Upper lobe of left lung (tissue), 6 donors: ENCODE measurements around the gene DOCK10. TPM values are rescaled to one million over a fixed set of nuclear protein-coding genes. Genes with fewer than 3 reads are reported as not detected.
A peak's percentile ranks its signal among the peaks of the same experiment; 100 is the strongest.

Experiments used
- ATAC-seq, 2 donors: fragments of 200-7000 bp; cut with Tn5 transposase; one replicate each; pipeline ENCODE4 v1.9.1; 2022; ENCODE audit warnings: mild to moderate bottlenecking in 2 of 2, moderate library complexity in 2 of 2; ENCODE audit not compliant: low FRiP score in 2 of 2
- DNase-seq, 2 donors: peaks; one replicate each; pipeline ENCODE4 v3.0.0-alpha.2; 2019 to 2020
- H3K27ac ChIP-seq, 4 donors: fragments of 200-600 bp; sonication (generic); one replicate each; pipeline ENCODE4 v1.5.1; 2016 to 2019
- H3K27me3 ChIP-seq, 4 donors: fragments of 200-600 bp; sonication (generic); one replicate each; pipeline ENCODE4 v1.5.1; 2017 to 2019
- H3K36me3 ChIP-seq, 4 donors: fragments of 200-600 bp; sonication (generic); one replicate each; pipeline ENCODE4 v1.5.1; 2016 to 2019
- H3K4me1 ChIP-seq, 4 donors: fragments of 200-600 bp; sonication (generic); one replicate each; pipeline ENCODE4 v1.5.1; 2018 to 2019
- H3K4me3 ChIP-seq, 4 donors: fragments of 200-600 bp; sonication (generic); one replicate each; pipeline ENCODE4 v1.5.1; 2017 to 2019; ENCODE audit warnings: mild to moderate bottlenecking in 2 of 4, moderate library complexity in 1 of 4
- H3K9me3 ChIP-seq, 4 donors: fragments of 200-600 bp; sonication (generic); one replicate each; pipeline ENCODE4 v1.5.1; 2018 to 2019
- EP300 ChIP-seq, 4 donors: sonication (generic); formaldehyde crosslinking; IDR thresholded peaks; one replicate each; pipeline ENCODE4 v1.5.1; 2017; ENCODE audit warnings: antibody characterized with exemption in 4 of 4, control low read depth in 2 of 4
- POLR2A ChIP-seq, 4 donors: fragments of 450-650 bp; IDR thresholded peaks; one replicate each; pipeline ENCODE4 v1.5.1; 2016 to 2017; ENCODE audit warnings: antibody characterized with exemption in 4 of 4, mild to moderate bottlenecking in 2 of 4
- POLR2AphosphoS5 ChIP-seq, 2 donors: sonication (generic); formaldehyde crosslinking; IDR thresholded peaks; one replicate each; pipeline ENCODE4 v1.5.1; 2017; ENCODE audit warnings: antibody characterized with exemption in 2 of 2
- WGBS, 2 donors: methylation state at CpG; one replicate each; pipeline ENCODE4 v1.1.5; 2017 to 2018; 5-methylcytosine and 5-hydroxymethylcytosine counted together
- total RNA-seq, 6 donors: library from RNA; depleted of rRNA in 4 of 6; stranded (reverse); fragments of >200 nt in 4 of 6; gene quantifications; one replicate each; pipeline versions ENCODE4 v1.1.0 to v1.2.1, GENCODE V29; 2016 to 2021
- TF ChIP-seq, protein P1 (sequence below), 6 experiments: fragments of 450-650 bp in 4 of 6; fragments of 200-600 bp in 2 of 6; sonication (generic) in 2 of 6; IDR thresholded peaks; one replicate each; pipeline ENCODE4 v1.5.1; 2016 to 2019; ENCODE audit warnings: antibody characterized with exemption in 6 of 6
- donor health status: DM: no; HTN: no; CAD: no; lungs with moderate emphysema.
- donor health status: DM: no; HTN: yes; CAD: no; lungs with severe emphysema.

The DOCK10 gene
- total RNA-seq, 6 donors from 2014 or later = 17.6 to 127 (median 39.9) TPM

- Histone ChIP-seq H3K27me3 (no peaks in the 10 kb centered on the region), H3K27ac (no peak overlapping the region), H3K4me1 (no peaks in the 10 kb centered on the region), H3K4me3 (no peak overlapping the region), H3K36me3 (no peaks in the 10 kb centered on the region), H3K9me3 (no peaks in the 10 kb centered on the region)
- 67 to 76% methylated on average over 5 of the region's 5 CpGs for WGBS, 2 donors
- DNase-seq = no peak
- no peak for ATAC-seq
- no peak for TF ChIP-seq EP300 (IDR thresholded peaks at IDR 0.05)
- no peak for TF ChIP-seq POLR2A (IDR thresholded peaks at IDR 0.05)
- TF ChIP-seq, protein P1, sequence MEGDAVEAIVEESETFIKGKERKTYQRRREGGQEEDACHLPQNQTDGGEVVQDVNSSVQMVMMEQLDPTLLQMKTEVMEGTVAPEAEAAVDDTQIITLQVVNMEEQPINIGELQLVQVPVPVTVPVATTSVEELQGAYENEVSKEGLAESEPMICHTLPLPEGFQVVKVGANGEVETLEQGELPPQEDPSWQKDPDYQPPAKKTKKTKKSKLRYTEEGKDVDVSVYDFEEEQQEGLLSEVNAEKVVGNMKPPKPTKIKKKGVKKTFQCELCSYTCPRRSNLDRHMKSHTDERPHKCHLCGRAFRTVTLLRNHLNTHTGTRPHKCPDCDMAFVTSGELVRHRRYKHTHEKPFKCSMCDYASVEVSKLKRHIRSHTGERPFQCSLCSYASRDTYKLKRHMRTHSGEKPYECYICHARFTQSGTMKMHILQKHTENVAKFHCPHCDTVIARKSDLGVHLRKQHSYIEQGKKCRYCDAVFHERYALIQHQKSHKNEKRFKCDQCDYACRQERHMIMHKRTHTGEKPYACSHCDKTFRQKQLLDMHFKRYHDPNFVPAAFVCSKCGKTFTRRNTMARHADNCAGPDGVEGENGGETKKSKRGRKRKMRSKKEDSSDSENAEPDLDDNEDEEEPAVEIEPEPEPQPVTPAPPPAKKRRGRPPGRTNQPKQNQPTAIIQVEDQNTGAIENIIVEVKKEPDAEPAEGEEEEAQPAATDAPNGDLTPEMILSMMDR (IDR thresholded peaks at IDR 0.05) = no peak
- TF ChIP-seq POLR2AphosphoS5 (IDR thresholded peaks at IDR 0.05) = no peak
These were observed 30.9 kb upstream of the DOCK10 start for GRCh38 chr2:225073198-225073597.

GRCh38 chr2:225072444-225072843 is 30.2 kb upstream of the DOCK10 start:
- Histone ChIP-seq H3K36me3 (no peaks in the 10 kb centered on the region), H3K4me3 (no peak overlapping the region), H3K27ac (no peak overlapping the region), H3K27me3 (no peaks in the 10 kb centered on the region), H3K4me1 (no peaks in the 10 kb centered on the region), H3K9me3 (peaks cover 0 to 2% (median 0%) of the 10 kb centered on the region in 4 donors)
- DNase-seq (no peak), ATAC-seq (no peak)
- 94 to 95% methylated on average over 2 of the region's 2 CpGs for WGBS, 2 donors
- TF ChIP-seq, protein P1 (IDR thresholded peaks at IDR 0.05) = no peak
- TF ChIP-seq POLR2AphosphoS5 (IDR thresholded peaks at IDR 0.05) (no peak), POLR2A (IDR thresholded peaks at IDR 0.05) (no peak), EP300 (IDR thresholded peaks at IDR 0.05) (no peak)

DNA sequence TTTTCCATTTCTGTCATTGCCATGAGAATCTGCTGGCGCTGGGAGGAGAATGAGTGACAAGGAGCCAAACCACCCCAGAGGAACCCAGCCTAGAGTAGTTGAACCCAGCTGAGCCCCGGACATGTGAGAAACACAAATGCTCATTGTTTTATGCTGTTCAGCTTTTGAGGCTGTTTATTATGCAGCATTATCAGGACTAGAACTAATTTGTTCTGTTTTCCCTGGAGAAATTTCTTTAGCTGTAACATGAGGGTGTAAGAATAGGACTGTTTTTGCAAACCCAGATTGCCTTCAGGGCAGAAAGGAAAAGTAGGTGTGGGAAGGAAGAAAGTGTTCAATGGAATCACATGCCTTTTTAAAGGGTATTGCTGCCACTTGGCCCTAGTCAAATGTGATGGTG is 28.5 kb upstream of the DOCK10 start:
- Histone ChIP-seq H3K36me3 (no peaks in the 10 kb centered on the region), H3K4me1 (no peaks in the 10 kb centered on the region), H3K27me3 (no peaks in the 10 kb centered on the region), H3K27ac (no peak overlapping the region), H3K9me3 (peaks cover 0 to 4% (median 0%) of the 10 kb centered on the region in 4 donors), H3K4me3 (no peak overlapping the region)
- DNase-seq (no peak), ATAC-seq (no peak)
- no peak for TF ChIP-seq EP300 (IDR thresholded peaks at IDR 0.05)
- TF ChIP-seq, protein P1 (IDR thresholded peaks at IDR 0.05) = no peak
- no peak for TF ChIP-seq POLR2A (IDR thresholded peaks at IDR 0.05)
- TF ChIP-seq POLR2AphosphoS5 (IDR thresholded peaks at IDR 0.05) = no peak
- WGBS, 2 donors = 71 to 95% methylated on average over 2 of the region's 2 CpGs

DNA sequence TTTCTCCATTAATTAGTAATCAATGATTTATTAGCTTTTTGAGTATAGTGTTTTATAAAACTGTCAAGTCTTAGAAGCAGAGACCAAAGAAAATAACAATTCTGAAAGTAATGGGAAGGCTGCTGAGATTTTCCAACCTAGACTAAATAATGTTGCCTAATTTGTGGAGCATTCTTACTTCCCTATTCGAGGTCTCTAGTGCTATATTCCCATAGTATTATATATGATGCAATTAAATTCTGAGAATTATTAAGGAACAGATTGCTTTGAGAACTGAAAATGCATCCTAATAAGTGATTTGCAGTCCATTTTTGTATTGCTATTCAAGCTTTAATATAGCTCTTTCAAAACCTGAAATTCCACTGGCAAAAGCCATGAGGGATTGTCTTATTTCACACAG is 27.7 kb upstream of the DOCK10 start:
- Histone ChIP-seq H3K4me1 (no peaks in the 10 kb centered on the region), H3K27me3 (no peaks in the 10 kb centered on the region), H3K9me3 (peaks cover 0 to 4% (median 0%) of the 10 kb centered on the region in 4 donors), H3K4me3 (no peak overlapping the region), H3K27ac (no peak overlapping the region), H3K36me3 (no peaks in the 10 kb centered on the region)
- 24 to 39% methylated on average over 1 of the region's 1 CpG for WGBS, 2 donors
- TF ChIP-seq, protein P1 (IDR thresholded peaks at IDR 0.05) = no peak
- TF ChIP-seq POLR2A (IDR thresholded peaks at IDR 0.05) = no peak
- TF ChIP-seq EP300 (IDR thresholded peaks at IDR 0.05) = no peak
- ATAC-seq (peak in 1 of 2 donors; percentile 34), DNase-seq (no peak)

- no peaks in the 10 kb centered on the region for H3K36me3 ChIP-seq
- no peak for ATAC-seq
- WGBS, 2 donors = 63 to 70% methylated on average over 1 of the region's 1 CpG
- H3K9me3 ChIP-seq = peaks cover 0 to 4% (median 0%) of the 10 kb centered on the region in 4 donors
- H3K27me3 ChIP-seq = no peaks in the 10 kb centered on the region
- TF ChIP-seq EP300 (IDR thresholded peaks at IDR 0.05) = no peak
- TF ChIP-seq POLR2A (IDR thresholded peaks at IDR 0.05) = no peak
- no peak for TF ChIP-seq POLR2AphosphoS5 (IDR thresholded peaks at IDR 0.05)
- TF ChIP-seq, protein P1 (IDR thresholded peaks at IDR 0.05) = no peak
- no peak for DNase-seq
- no peak overlapping the region for H3K27ac ChIP-seq
- H3K4me3 ChIP-seq = no peak overlapping the region
- H3K4me1 ChIP-seq = no peaks in the 10 kb centered on the region
These were observed 27.2 kb upstream of the DOCK10 start for GRCh38 chr2:225069477-225069876.
